ENCODE data around the gene KLHL1. TPM values are rescaled to one million over a fixed set of nuclear protein-coding genes. Genes with fewer than 3 reads are reported as not detected.

The KLHL1 gene
- total and polyA plus RNA-seq, 2 experiments from 2014 or later = not detected

DNA sequence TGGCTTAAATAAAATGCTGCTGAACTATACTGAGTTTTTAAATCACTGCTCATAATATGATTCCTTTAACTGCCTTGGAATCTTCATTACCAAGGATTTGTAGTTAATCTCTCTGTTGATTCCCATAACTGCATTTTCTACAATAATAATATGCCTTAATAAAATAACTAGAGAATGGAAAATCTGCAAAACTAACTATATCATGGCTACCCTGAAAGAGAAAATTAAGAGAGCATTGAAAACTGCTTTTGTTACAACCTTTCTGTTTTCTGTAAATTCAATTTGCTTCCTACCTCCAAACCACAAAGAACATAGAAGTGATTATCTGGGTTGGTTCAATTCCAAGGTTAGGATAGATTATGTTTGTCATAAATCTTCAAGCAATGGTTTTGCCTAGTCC, 203.5 kb downstream of the KLHL1 start:
- no peak for DNase-seq
- Histone ChIP-seq H3K36me3 (ENCODE audit: low read depth) (no peaks in the 10 kb centered on the region), H3K4me2 (ENCODE audit: unreplicated experiment) (no peak overlapping the region), H3K4me1 (ENCODE audit: insufficient read depth) (no peaks in the 10 kb centered on the region), H2AFZ (no peak overlapping the region), H3K9ac (no peak overlapping the region), H3K4me3 (no peak overlapping the region), H3K79me2 (ENCODE audit: insufficient read depth) (no peaks in the 10 kb centered on the region), H3K9me2 (ENCODE audit: insufficient read depth) (0 out of 2 replicates have a peak, but pooled peaks cover 3% of the 10 kb centered on the region), H4K20me1 (ENCODE audit: insufficient read depth) (no peaks in the 10 kb centered on the region), H3K9me3 (ENCODE audit: low read depth) (no peaks in the 10 kb centered on the region), H3K27me3 (replicated peaks; ENCODE audit: insufficient read depth) (no peaks in the 10 kb centered on the region), H3F3A (ENCODE audit: insufficient read depth) (no peaks in the 10 kb centered on the region), H3K27ac (no peak overlapping the region)
- TF ChIP-seq EZH2phosphoT487 (IDR thresholded peaks at IDR 0.05; ENCODE audit: insufficient read depth, low read depth) (no peak), EZH2 (IDR thresholded peaks at IDR 0.05; ENCODE audit: insufficient read depth, poor library complexity, severe bottlenecking) (no peak)
- in situ Hi-C loops (cut with MboI) = no loop called here

DNA sequence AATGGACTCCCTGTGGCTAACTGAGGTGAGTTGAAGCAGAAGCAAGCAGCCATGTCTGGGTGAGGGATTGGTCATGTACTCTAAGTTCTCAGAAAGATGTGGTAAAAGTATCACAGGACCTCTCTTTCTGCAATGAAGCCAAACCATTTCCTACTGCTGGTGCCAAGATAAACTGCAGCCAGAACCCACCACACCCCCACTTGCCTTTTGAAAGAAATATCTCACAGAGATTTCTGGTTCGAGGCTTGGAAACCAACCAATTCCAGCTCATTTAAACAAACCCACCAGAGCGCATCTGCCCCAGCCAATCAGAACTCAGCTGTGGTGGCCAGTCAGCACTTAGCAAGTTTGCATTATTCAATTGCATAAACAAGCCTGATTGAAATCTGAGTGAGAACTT, 205.2 kb downstream of the KLHL1 start:
- Histone ChIP-seq H3K4me2 (ENCODE audit: unreplicated experiment) (no peak overlapping the region), H3F3A (ENCODE audit: insufficient read depth) (no peaks in the 10 kb centered on the region), H2AFZ (no peak overlapping the region), H3K27me3 (replicated peaks; ENCODE audit: insufficient read depth) (no peaks in the 10 kb centered on the region), H3K79me2 (ENCODE audit: insufficient read depth) (no peaks in the 10 kb centered on the region), H4K20me1 (ENCODE audit: insufficient read depth) (no peaks in the 10 kb centered on the region), H3K4me1 (ENCODE audit: insufficient read depth) (no peaks in the 10 kb centered on the region), H3K27ac (no peak overlapping the region), H3K9ac (no peak overlapping the region), H3K36me3 (ENCODE audit: low read depth) (no peaks in the 10 kb centered on the region), H3K4me3 (no peak overlapping the region), H3K9me3 (ENCODE audit: low read depth) (no peaks in the 10 kb centered on the region), H3K9me2 (ENCODE audit: insufficient read depth) (0 out of 2 replicates have a peak, but pooled peaks cover 3% of the 10 kb centered on the region)
- in situ Hi-C loops (cut with MboI) = no loop called here
- WGBS, 2 experiments (ENCODE audit: low coverage in 1 of 2, low lambda C conversion rate in 2 of 2, missing lambda C conversion rate in 2 of 2) = 37 to 38% methylated on average over 2 of the region's 2 CpGs
- DNase-seq = no peak
- no peak for TF ChIP-seq EZH2 (IDR thresholded peaks at IDR 0.05; ENCODE audit: insufficient read depth, poor library complexity, severe bottlenecking)
- TF ChIP-seq EZH2phosphoT487 (IDR thresholded peaks at IDR 0.05; ENCODE audit: insufficient read depth, low read depth) = no peak

DNA sequence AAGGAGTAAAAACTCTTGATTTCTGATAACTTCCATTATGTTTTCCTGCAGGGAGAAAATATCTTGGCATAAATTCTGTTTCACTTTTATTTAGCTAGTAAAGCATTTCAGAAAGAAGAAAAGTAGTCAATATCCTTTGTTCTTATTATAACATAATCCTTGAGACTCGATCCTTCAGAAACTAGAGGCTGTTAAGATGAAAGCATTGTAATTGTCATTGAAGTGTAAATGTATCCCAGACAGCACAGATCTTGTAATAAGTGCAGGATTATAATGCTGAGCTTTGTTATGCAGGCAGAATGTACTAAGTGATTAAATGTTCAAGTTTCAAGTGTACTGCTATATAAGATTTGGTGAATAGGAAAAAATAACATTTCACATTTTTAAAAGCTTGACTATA, 225.8 kb downstream of the KLHL1 start:
- no peak overlapping the region for H3K27ac ChIP-seq
- no peaks in the 10 kb centered on the region for H4K20me1 ChIP-seq (ENCODE audit: insufficient read depth)
- H3K9me2 ChIP-seq (ENCODE audit: insufficient read depth) = no peaks in the 10 kb centered on the region
- no peaks in the 10 kb centered on the region for H3K79me2 ChIP-seq (ENCODE audit: insufficient read depth)
- no peak for DNase-seq
- H3K9me3 ChIP-seq (ENCODE audit: low read depth) = no peaks in the 10 kb centered on the region
- WGBS, 2 experiments (ENCODE audit: low coverage in 1 of 2, low lambda C conversion rate in 2 of 2, missing lambda C conversion rate in 2 of 2) = 13 to 29% methylated on average over 1 of the region's 1 CpG
- in situ Hi-C loops (cut with MboI) = no loop called here
- no peaks in the 10 kb centered on the region for H3K27me3 ChIP-seq (replicated peaks; ENCODE audit: insufficient read depth)
- no peak overlapping the region for H3K4me2 ChIP-seq (ENCODE audit: unreplicated experiment)
- no peaks in the 10 kb centered on the region for H3K4me1 ChIP-seq (ENCODE audit: insufficient read depth)
- H3K4me3 ChIP-seq = no peak overlapping the region
- H3K9ac ChIP-seq = no peak overlapping the region
- H2AFZ ChIP-seq = no peak overlapping the region
- H3K36me3 ChIP-seq (ENCODE audit: low read depth) = no peaks in the 10 kb centered on the region
- no peak for TF ChIP-seq EZH2phosphoT487 (IDR thresholded peaks at IDR 0.05; ENCODE audit: insufficient read depth, low read depth)
- TF ChIP-seq EZH2 (IDR thresholded peaks at IDR 0.05; ENCODE audit: insufficient read depth, poor library complexity, severe bottlenecking) = no peak
- no peaks in the 10 kb centered on the region for H3F3A ChIP-seq (ENCODE audit: insufficient read depth)

DNA sequence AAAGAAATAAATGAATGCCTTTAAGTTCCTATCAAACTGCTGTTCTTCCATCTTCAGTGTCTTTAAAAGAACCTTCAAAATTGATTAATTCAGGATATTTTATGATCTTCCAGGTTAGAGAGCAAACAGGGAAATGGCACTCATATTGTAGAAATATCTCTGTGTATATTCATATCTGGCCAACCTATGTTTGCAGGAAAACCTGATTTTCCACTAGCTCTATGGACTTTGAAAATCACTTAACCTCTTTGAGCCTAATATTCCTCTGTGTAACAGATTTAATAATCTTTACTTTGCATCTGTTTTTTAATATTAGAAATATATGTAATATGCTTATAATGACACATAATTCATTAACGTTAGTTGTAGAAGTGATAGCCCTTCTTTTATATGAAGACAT, 228.3 kb downstream of the KLHL1 start:
- Histone ChIP-seq H3K9ac (no peak overlapping the region), H3K27me3 (replicated peaks; ENCODE audit: insufficient read depth) (no peaks in the 10 kb centered on the region), H3K9me2 (ENCODE audit: insufficient read depth) (no peaks in the 10 kb centered on the region), H3K4me2 (ENCODE audit: unreplicated experiment) (no peak overlapping the region), H3K4me1 (ENCODE audit: insufficient read depth) (no peaks in the 10 kb centered on the region), H3K27ac (no peak overlapping the region), H4K20me1 (ENCODE audit: insufficient read depth) (no peaks in the 10 kb centered on the region), H3K9me3 (ENCODE audit: low read depth) (no peaks in the 10 kb centered on the region), H3F3A (ENCODE audit: insufficient read depth) (no peaks in the 10 kb centered on the region), H3K79me2 (ENCODE audit: insufficient read depth) (no peaks in the 10 kb centered on the region), H3K4me3 (no peak overlapping the region), H3K36me3 (ENCODE audit: low read depth) (no peaks in the 10 kb centered on the region), H2AFZ (no peak overlapping the region)
- in situ Hi-C loops (cut with MboI) = no loop called here
- 41 to 48% methylated on average over 1 of the region's 1 CpG for WGBS, 2 experiments (ENCODE audit: low coverage in 1 of 2, low lambda C conversion rate in 2 of 2, missing lambda C conversion rate in 2 of 2)
- TF ChIP-seq EZH2 (IDR thresholded peaks at IDR 0.05; ENCODE audit: insufficient read depth, poor library complexity, severe bottlenecking) (no peak), EZH2phosphoT487 (IDR thresholded peaks at IDR 0.05; ENCODE audit: insufficient read depth, low read depth) (no peak)
- DNase-seq = no peak

Measured in GM23248 (cell line).